GM12878 (cell line): Measurements from ENCODE around the gene ARHGAP30. TPM values are rescaled to one million over a fixed set of nuclear protein-coding genes. Genes with fewer than 3 reads are reported as not detected.
A peak's percentile ranks its signal among the peaks of the same experiment; 100 is the strongest.
"Not testable (repeated sequence)": the region's sequence is repeated elsewhere in the genome, so short reads cannot be mapped to it uniquely, and the experiment has no call there.

ENCODE experiments used
- ATAC-seq: fragments of 200-7000 bp; cut with Tn5 transposase; 3 replicates; pipeline ENCODE4 v1.9.1; 2020; ENCODE audit warnings: mild to moderate bottlenecking, moderate library complexity
- BruUV-seq: library from RNA; stranded (reverse); fragments of 400-500 nt; replicated peaks from 2 replicates; lab custom pipeline; 2021; lab: Mats Ljungman, UMichigan
- CTCF ChIA-PET: fragments of 300-600 bp; sonication (Branson Sonifier 250); formaldehyde crosslinking; extraction: SDS; loops from one replicate; lab custom pipeline; 2021; ENCODE audit warnings: inconsistent platforms; lab: Yijun Ruan, JAX
- POLR2A ChIA-PET: fragments of 350-600 bp; formaldehyde crosslinking; extraction: SDS; loops from one replicate; lab custom pipeline; 2021; ENCODE audit warnings: inconsistent platforms; lab: Charles Lee
- RAD21 ChIA-PET: fragments of 300-600 bp; sonication (Branson Sonifier 250); formaldehyde crosslinking; loops from one replicate; lab custom pipeline; 2023; ENCODE audit warnings: antibody characterized with exemption; ENCODE audit not compliant: unreplicated experiment; lab: Charles Lee
- SMC1A ChIA-PET: fragments of 300-600 bp; sonication (Branson Sonifier 250); formaldehyde crosslinking; loops from one replicate; lab custom pipeline; 2023; ENCODE audit not compliant: unreplicated experiment, uncharacterized antibody; lab: Charles Lee
- DNase-seq: peaks from one replicate; pipeline ENCODE4 v3.0.0-alpha.2; 2011; ENCODE audit warnings: low read depth, low spot score
- FAIRE-seq: peaks from 3 replicates; lab custom pipeline; 2011; peaks lifted over from hg19 to GRCh38; lab: Jason Lieb, UNC
- H2AFZ ChIP-seq: 2 replicates; pipeline ENCODE4 v1.6.0; 2011; ENCODE audit warnings: low read depth, low read length, control low read depth; ENCODE audit not compliant: control insufficient read depth
- H3K27ac ChIP-seq: 2 replicates; pipeline ENCODE4 v1.5.1; 2011; ENCODE audit warnings: control low read depth; ENCODE audit not compliant: control insufficient read depth, insufficient read depth
- H3K27me3 ChIP-seq, 2 experiments: replicated peaks in 1 of 2; 2 replicates each; pipeline versions ENCODE4 v1.6.0 to v1.6.1; 2011; ENCODE audit warnings: low read length in 1 of 2; ENCODE audit not compliant: control insufficient read depth in 2 of 2, insufficient read depth in 2 of 2
- H3K36me3 ChIP-seq, 2 experiments: 2 replicates each; pipeline ENCODE4 v1.5.1; 2011; ENCODE audit warnings: low read length in 1 of 2; ENCODE audit not compliant: control insufficient read depth in 2 of 2, insufficient read depth in 2 of 2
- H3K4me1 ChIP-seq: 2 replicates; pipeline ENCODE4 v1.6.1; 2011; ENCODE audit warnings: mild to moderate bottlenecking, low read length, moderate library complexity, mixed read lengths; ENCODE audit not compliant: control insufficient read depth, insufficient read depth
- H3K4me2 ChIP-seq: 2 replicates; pipeline ENCODE4 v1.6.0; 2011; ENCODE audit warnings: control low read depth; ENCODE audit not compliant: control insufficient read depth, insufficient read depth
- H3K4me3 ChIP-seq: fragments of 200-600 bp; sonication (generic); 2 replicates; pipeline ENCODE4 v1.5.1; 2016
- H3K79me2 ChIP-seq: 2 replicates; pipeline ENCODE4 v1.6.0; 2011; ENCODE audit warnings: low read length; ENCODE audit not compliant: control insufficient read depth, insufficient read depth
- H3K9ac ChIP-seq: 2 replicates; pipeline ENCODE4 v1.8.0; 2011; ENCODE audit warnings: low read length, control low read depth, mixed read lengths; ENCODE audit not compliant: control insufficient read depth, insufficient read depth
- H3K9me3 ChIP-seq: replicated peaks from 3 replicates; pipeline ENCODE4 v1.5.1; 2011; ENCODE audit warnings: mild to moderate bottlenecking, low read length; ENCODE audit not compliant: control insufficient read depth, insufficient read depth
- H4K20me1 ChIP-seq: 2 replicates; pipeline ENCODE4 v1.6.0; 2011; ENCODE audit not compliant: control insufficient read depth, insufficient read depth
- CBX5 ChIP-seq: sonication (generic); IDR thresholded peaks from 2 replicates; pipeline ENCODE4 v1.6.1; 2016; ENCODE audit warnings: low read depth, moderate library complexity, mild to moderate bottlenecking, inconsistent platforms
- MTA2 ChIP-seq: fragments of 450-650 bp; IDR thresholded peaks from 2 replicates; pipeline ENCODE4 v1.6.1; 2016; ENCODE audit warnings: low read depth, mild to moderate bottlenecking, moderate library complexity
- NFYB ChIP-seq: IDR thresholded peaks from 2 replicates; pipeline ENCODE4 v1.6.1; 2011; ENCODE audit warnings: low read depth, mild to moderate bottlenecking, low read length, improper control_type of control experiment, moderate library complexity; ENCODE audit not compliant: insufficient read depth
- SPI1 ChIP-seq: IDR thresholded peaks from 2 replicates; pipeline ENCODE4 v1.6.1; 2011; ENCODE audit warnings: low read depth, mild to moderate bottlenecking, low read length, moderate library complexity, borderline replicate concordance; ENCODE audit not compliant: insufficient read depth
- ZZZ3 ChIP-seq: IDR thresholded peaks from 2 replicates; pipeline ENCODE4 v1.6.1; 2011; ENCODE audit warnings: low read depth; ENCODE audit not compliant: control insufficient read depth, insufficient read length
- WGBS: methylation state at CpG from one replicate; pipeline ENCODE4 v1.1.6; 2016; ENCODE audit warnings: low lambda C conversion rate; ENCODE audit not compliant: insufficient replicate concordance, insufficient coverage; ENCODE audit errors: missing lambda C conversion rate; 5-methylcytosine and 5-hydroxymethylcytosine counted together
- in situ Hi-C: fragments of 300-500 bp; cut with MboI; formaldehyde crosslinking; loops from 9 replicates; pipeline ENCODE4 v1.14.3; 2018; ENCODE audit warnings: mixed read lengths
- intact Hi-C: fragments of 100-400 bp; cut with micrococcal nuclease; formaldehyde crosslinking; loops from one replicate; pipeline ENCODE4 v1.14.2; 2022; ENCODE audit not compliant: unreplicated experiment
- polyA plus RNA-seq, 11 experiments: library from polyadenylated mRNA; depleted of rRNA in 4 of 11; unstranded in 6 of 11; stranded (reverse) in 5 of 11; fragments of >200 nt; fragmentation: Nextera tagmentation in 4 of 11; fragmentation: Illumina TruSeq in 1 of 11; extraction: Ambion mirVana in 4 of 11; extraction: Trizol in 1 of 11; gene quantifications; 1 replicate in 1 of 11; 2 replicates in 10 of 11; pipeline versions ENCODE4 v1.2.1 to v1.2.3, GENCODE V29; 2011 to 2016; ENCODE audit warnings: inconsistent platforms in 2 of 11, missing spikeins in 2 of 11, low read depth in 1 of 11
- total RNA-seq, 4 experiments: library from RNA; depleted of rRNA in 3 of 4; stranded (reverse); fragments of >200 nt in 3 of 4; fragmentation: Illumina TruSeq in 1 of 4; extraction: Trizol in 1 of 4; gene quantifications; 2 replicates each; pipeline versions ENCODE4 v1.2.1 to v1.2.3, GENCODE V29; 2013 to 2021
- TF ChIP-seq, protein P1 (sequence below): fragments of 450-650 bp; IDR thresholded peaks from 2 replicates; pipeline ENCODE4 v1.6.1; 2018; ENCODE audit warnings: borderline replicate concordance, mild to moderate bottlenecking; ENCODE audit not compliant: partially characterized antibody
- TF ChIP-seq, protein P2 (sequence below): IDR thresholded peaks from 2 replicates; pipeline ENCODE4 v1.6.1; 2011; ENCODE audit warnings: borderline replicate concordance, low read depth, mild to moderate bottlenecking, moderate library complexity, low read length; ENCODE audit not compliant: insufficient read depth, poor library complexity, severe bottlenecking
- TF ChIP-seq, protein P3 (sequence below): fragments of 450-650 bp; IDR thresholded peaks from 2 replicates; pipeline ENCODE4 v1.6.1; 2017; ENCODE audit warnings: mild to moderate bottlenecking

Gene ARHGAP30
- total and polyA plus RNA-seq, 10 of the 15 experiments (the other 5 are each of a cell fraction or from before 2014, with no cell fraction given), result 12.9 to 143 (median 76.3) TPM

DNA sequence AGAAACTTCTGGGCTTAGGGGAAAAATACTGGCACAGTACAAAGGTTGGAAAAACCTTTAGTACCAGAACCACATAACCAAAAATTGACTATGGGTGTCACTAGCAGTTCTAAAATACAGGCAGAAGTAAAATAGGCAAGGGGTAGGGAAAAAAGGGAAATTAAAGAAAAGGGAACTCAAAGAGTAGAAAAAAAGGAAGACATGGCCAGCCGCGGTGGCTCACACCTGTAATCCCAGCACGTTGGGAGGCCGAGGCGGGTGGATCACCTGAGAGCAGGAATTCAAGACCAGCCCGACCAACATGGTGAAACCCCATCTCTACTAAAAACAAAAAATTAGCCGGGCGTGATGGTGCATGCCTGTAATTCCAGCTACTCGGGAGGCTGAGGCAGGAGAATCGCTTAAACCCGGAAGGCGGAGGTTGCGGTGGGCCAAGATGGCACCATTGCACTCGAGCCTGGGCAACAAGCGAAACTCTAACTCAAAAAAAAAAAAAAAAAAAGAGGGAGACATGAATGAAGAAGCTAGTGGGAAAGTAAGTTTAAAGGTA, 50.5 kb downstream of the ARHGAP30 start:
- BruUV-seq, H3K27me3 ChIP-seq, intact Hi-C loops, H3K9me3 ChIP-seq, H4K20me1 ChIP-seq, H3K9ac ChIP-seq, ATAC-seq, H2AFZ ChIP-seq, FAIRE-seq, in situ Hi-C loops, H3K36me3 ChIP-seq, DNase-seq, H3K27ac ChIP-seq: not testable (repeated sequence)
- H3K79me2 ChIP-seq, result peaks cover 37% of the 10 kb centered on the region
- peak overlapping the region; percentile 75 for H3K4me3 ChIP-seq
- POLR2A ChIA-PET, result interaction anchor here (0.5 to 2.8 kb wide), 12 partner anchors 12 to 265 kb away, joined by 3 to 36 read pairs (median 3); partner anchors contain the start of genes ARHGAP30, TSTD1 and USF1
- RAD21 ChIA-PET, result interaction anchor here (0.9 to 4.4 kb wide), 9 partner anchors 11 to 78 kb away, joined by 3 to 40 read pairs (median 4); partner anchors contain the start of genes ARHGAP30, KLHDC9, TSTD1 and USF1
- TF ChIP-seq SPI1, result peak; percentile 7; the same call in 1 of the 2 replicates
- SMC1A ChIA-PET, result interaction anchor here (0.6 to 4.2 kb wide), 10 partner anchors 19 to 183 kb away, joined by 3 to 23 read pairs (median 3); partner anchors contain the start of genes ARHGAP30 and KLHDC9
- H3K4me1 ChIP-seq, result peaks cover 23% of the 10 kb centered on the region
- CTCF ChIA-PET, result interaction anchor here (0.9 to 2.6 kb wide), 11 partner anchors 14 to 78 kb away, joined by 3 to 13 read pairs (median 4); partner anchors contain the start of genes ARHGAP30 and USF1
- H3K4me2 ChIP-seq, result peak overlapping the region; percentile 88
- WGBS, result 94% methylated on average over 15 of the region's 15 CpGs

DNA sequence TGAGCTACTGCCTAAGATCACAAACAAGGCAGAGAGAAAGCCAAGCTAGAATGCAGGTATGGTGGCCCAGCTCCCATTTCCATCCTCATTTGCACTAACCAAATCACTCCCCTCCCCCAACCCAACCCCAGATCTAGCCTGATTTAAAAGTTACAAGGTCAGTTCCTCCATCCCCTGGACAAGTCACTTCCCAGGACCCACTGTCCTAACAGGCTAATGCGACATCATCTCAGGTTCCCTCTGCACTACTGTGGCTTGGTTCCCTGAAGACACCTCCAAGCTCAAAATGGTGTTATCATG, 51.1 kb downstream of the ARHGAP30 start:
- H3K79me2 ChIP-seq, result peaks cover 42% of the 10 kb centered on the region
- RAD21 ChIA-PET, result interaction anchor here (0.9 to 4.4 kb wide), 9 partner anchors 10 to 51 kb away, joined by 3 to 40 read pairs (median 4); partner anchors contain the start of genes ARHGAP30 and USF1
- in situ Hi-C loops, result no loop called here
- no peak for FAIRE-seq
- CTCF ChIA-PET, result interaction anchor here (0.9 to 2.1 kb wide), 13 partner anchors 14 to 79 kb away, joined by 3 to 9 read pairs (median 3); partner anchors contain the start of genes ITLN2 and USF1
- POLR2A ChIA-PET, result interaction anchor here (0.7 to 2.1 kb wide), 8 partner anchors 14 to 260 kb away, joined by 3 to 13 read pairs (median 4); partner anchors contain the start of genes ARHGAP30 and TSTD1
- DNase-seq, result no peak
- TF ChIP-seq, protein P1, sequence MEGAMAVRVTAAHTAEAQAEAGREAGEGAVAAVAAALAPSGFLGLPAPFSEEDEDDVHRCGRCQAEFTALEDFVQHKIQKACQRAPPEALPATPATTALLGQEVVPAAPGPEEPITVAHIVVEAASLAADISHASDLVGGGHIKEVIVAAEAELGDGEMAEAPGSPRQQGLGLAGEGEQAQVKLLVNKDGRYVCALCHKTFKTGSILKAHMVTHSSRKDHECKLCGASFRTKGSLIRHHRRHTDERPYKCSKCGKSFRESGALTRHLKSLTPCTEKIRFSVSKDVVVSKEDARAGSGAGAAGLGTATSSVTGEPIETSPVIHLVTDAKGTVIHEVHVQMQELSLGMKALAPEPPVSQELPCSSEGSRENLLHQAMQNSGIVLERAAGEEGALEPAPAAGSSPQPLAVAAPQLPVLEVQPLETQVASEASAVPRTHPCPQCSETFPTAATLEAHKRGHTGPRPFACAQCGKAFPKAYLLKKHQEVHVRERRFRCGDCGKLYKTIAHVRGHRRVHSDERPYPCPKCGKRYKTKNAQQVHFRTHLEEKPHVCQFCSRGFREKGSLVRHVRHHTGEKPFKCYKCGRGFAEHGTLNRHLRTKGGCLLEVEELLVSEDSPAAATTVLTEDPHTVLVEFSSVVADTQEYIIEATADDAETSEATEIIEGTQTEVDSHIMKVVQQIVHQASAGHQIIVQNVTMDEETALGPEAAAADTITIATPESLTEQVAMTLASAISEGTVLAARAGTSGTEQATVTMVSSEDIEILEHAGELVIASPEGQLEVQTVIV, result no peak
- TF ChIP-seq NFYB, result no peak
- TF ChIP-seq, protein P2, sequence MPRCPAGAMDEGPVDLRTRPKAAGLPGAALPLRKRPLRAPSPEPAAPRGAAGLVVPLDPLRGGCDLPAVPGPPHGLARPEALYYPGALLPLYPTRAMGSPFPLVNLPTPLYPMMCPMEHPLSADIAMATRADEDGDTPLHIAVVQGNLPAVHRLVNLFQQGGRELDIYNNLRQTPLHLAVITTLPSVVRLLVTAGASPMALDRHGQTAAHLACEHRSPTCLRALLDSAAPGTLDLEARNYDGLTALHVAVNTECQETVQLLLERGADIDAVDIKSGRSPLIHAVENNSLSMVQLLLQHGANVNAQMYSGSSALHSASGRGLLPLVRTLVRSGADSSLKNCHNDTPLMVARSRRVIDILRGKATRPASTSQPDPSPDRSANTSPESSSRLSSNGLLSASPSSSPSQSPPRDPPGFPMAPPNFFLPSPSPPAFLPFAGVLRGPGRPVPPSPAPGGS, result no peak
- TF ChIP-seq CBX5, result no peak
- TF ChIP-seq MTA2, result no peak
- no peak for TF ChIP-seq ZZZ3
- TF ChIP-seq, protein P3, sequence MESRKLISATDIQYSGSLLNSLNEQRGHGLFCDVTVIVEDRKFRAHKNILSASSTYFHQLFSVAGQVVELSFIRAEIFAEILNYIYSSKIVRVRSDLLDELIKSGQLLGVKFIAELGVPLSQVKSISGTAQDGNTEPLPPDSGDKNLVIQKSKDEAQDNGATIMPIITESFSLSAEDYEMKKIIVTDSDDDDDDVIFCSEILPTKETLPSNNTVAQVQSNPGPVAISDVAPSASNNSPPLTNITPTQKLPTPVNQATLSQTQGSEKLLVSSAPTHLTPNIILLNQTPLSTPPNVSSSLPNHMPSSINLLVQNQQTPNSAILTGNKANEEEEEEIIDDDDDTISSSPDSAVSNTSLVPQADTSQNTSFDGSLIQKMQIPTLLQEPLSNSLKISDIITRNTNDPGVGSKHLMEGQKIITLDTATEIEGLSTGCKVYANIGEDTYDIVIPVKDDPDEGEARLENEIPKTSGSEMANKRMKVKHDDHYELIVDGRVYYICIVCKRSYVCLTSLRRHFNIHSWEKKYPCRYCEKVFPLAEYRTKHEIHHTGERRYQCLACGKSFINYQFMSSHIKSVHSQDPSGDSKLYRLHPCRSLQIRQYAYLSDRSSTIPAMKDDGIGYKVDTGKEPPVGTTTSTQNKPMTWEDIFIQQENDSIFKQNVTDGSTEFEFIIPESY, result no peak
- BruUV-seq, result no TSS peak
- H3K4me2 ChIP-seq, result peak overlapping the region; percentile 64
- SMC1A ChIA-PET, result interaction anchor here (0.7 to 4.2 kb wide), 11 partner anchors 11 to 182 kb away, joined by 3 to 23 read pairs (median 4); partner anchors contain the start of genes ARHGAP30 and KLHDC9
- no peak for ATAC-seq
- H4K20me1 ChIP-seq, result no peaks in the 10 kb centered on the region
- H2AFZ ChIP-seq, result no peak overlapping the region
- WGBS, result 100% methylated on average over 1 of the region's 1 CpG
- H3K27ac ChIP-seq, result peak overlapping the region; percentile 18; the same call in 1 of the 2 replicates
- H3K9ac ChIP-seq, result no peak overlapping the region; the same call in 1 of the 2 replicates
- no peaks in the 10 kb centered on the region for H3K27me3 ChIP-seq
- H3K4me3 ChIP-seq, result peak overlapping the region; percentile 28
- H3K4me1 ChIP-seq, result peaks cover 27% of the 10 kb centered on the region
- no peaks in the 10 kb centered on the region for H3K9me3 ChIP-seq
- no peaks in the 10 kb centered on the region for H3K36me3 ChIP-seq
- intact Hi-C loops, result no loop called here
